NK-92 (cell line): ENCODE data around the gene OR5H14.
"Not testable (repeated sequence)": the region's sequence is repeated elsewhere in the genome, so short reads cannot be mapped to it uniquely, and the experiment has no call there.

Experiments used
- DNase-seq: peaks from one replicate; lab custom pipeline; 2025; ENCODE audit not compliant: unreplicated experiment; lab: John Stamatoyannopoulos, UW

Gene OR5H14

GRCh38 chr3:98196293-98196692 lies 49.0 kb downstream of the OR5H14 start:
- DNase-seq = not testable (repeated sequence)

- DNase-seq = no peak
These were observed 51.7 kb downstream of the OR5H14 start for GRCh38 chr3:98199020-98199419.
